Liver (tissue), 9 donors: ENCODE measurements around the gene GIPC1. TPM values are rescaled to one million over a fixed set of nuclear protein-coding genes. Genes with fewer than 3 reads are reported as not detected.

Experiments
- DNase-seq: peaks from one replicate; pipeline ENCODE4 v3.0.0-alpha.2; 2017; ENCODE audit warnings: low spot score
- H3K27ac ChIP-seq, 2 donors: one replicate each; pipeline ENCODE4 v1.7.0; 2013; ENCODE audit warnings: inconsistent platforms in 2 of 2, low read length in 2 of 2, control low read depth in 1 of 2, low read depth in 1 of 2, mild to moderate bottlenecking in 1 of 2
- H3K27me3 ChIP-seq, 4 donors: one replicate each; pipeline versions ENCODE4 v1.6.1 to v1.7.0; 2013; ENCODE audit warnings: low read length in 3 of 4, inconsistent platforms in 1 of 4, mild to moderate bottlenecking in 1 of 4, moderate library complexity in 1 of 4; ENCODE audit not compliant: control insufficient read depth in 4 of 4, insufficient read depth in 4 of 4
- H3K36me3 ChIP-seq, 4 donors: one replicate each; pipeline versions ENCODE4 v1.6.1 to v1.7.0; 2013; ENCODE audit warnings: low read length in 3 of 4, mild to moderate bottlenecking in 3 of 4, low read depth in 1 of 4, moderate library complexity in 1 of 4; ENCODE audit not compliant: control insufficient read depth in 4 of 4, insufficient read depth in 3 of 4
- H3K4me1 ChIP-seq, 4 donors: one replicate each; pipeline versions ENCODE4 v1.6.1 to v1.7.0; 2013; ENCODE audit warnings: low read length in 3 of 4, mild to moderate bottlenecking in 3 of 4, moderate library complexity in 1 of 4; ENCODE audit not compliant: control insufficient read depth in 4 of 4, insufficient read depth in 4 of 4
- H3K4me3 ChIP-seq, 3 donors: one replicate each; pipeline versions ENCODE4 v1.6.1 to v1.7.0; 2013; ENCODE audit warnings: low read length in 3 of 3, control low read depth in 1 of 3, low read depth in 1 of 3, mild to moderate bottlenecking in 1 of 3
- H3K9ac ChIP-seq, 2 donors: one replicate each; pipeline ENCODE4 v1.7.0; 2013; ENCODE audit warnings: low read length in 2 of 2, mild to moderate bottlenecking in 2 of 2, moderate library complexity in 2 of 2, control low read depth in 1 of 2, low read depth in 1 of 2
- H3K9me3 ChIP-seq, 4 donors: one replicate each; pipeline versions ENCODE4 v1.6.1 to v1.7.0; 2013; ENCODE audit warnings: low read length in 3 of 4; ENCODE audit not compliant: control insufficient read depth in 4 of 4
- EGR1 ChIP-seq, 2 donors: IDR thresholded peaks; 2 replicates each; pipeline ENCODE4 v1.6.1; 2016 to 2018; ENCODE audit warnings: antibody characterized with exemption in 2 of 2, low read depth in 2 of 2
- FOXA1 ChIP-seq: IDR thresholded peaks from 2 replicates; pipeline ENCODE4 v1.6.1; 2016; ENCODE audit warnings: antibody characterized with exemption
- FOXA2 ChIP-seq: IDR thresholded peaks from 2 replicates; pipeline ENCODE4 v1.6.1; 2016; ENCODE audit warnings: antibody characterized with exemption
- GABPA ChIP-seq, 2 donors: IDR thresholded peaks in 1 of 2; conservative IDR thresholded peaks in 1 of 2; 2 replicates each; pipeline ENCODE4 v1.6.1; 2016; ENCODE audit warnings: antibody characterized with exemption in 2 of 2, mild to moderate bottlenecking in 1 of 2, moderate library complexity in 1 of 2
- HNF4A ChIP-seq, 2 donors: conservative IDR thresholded peaks; 2 replicates each; pipeline ENCODE4 v1.6.1; 2016; ENCODE audit warnings: antibody characterized with exemption in 2 of 2, mild to moderate bottlenecking in 2 of 2
- HNF4G ChIP-seq: IDR thresholded peaks from 2 replicates; pipeline ENCODE4 v1.6.1; 2016; ENCODE audit warnings: antibody characterized with exemption
- JUND ChIP-seq, 2 donors: IDR thresholded peaks; 2 replicates each; pipeline ENCODE4 v1.6.1; 2016; ENCODE audit warnings: antibody characterized with exemption in 2 of 2
- NR2F2 ChIP-seq: IDR thresholded peaks from 2 replicates; pipeline ENCODE4 v1.6.1; 2016; ENCODE audit warnings: antibody characterized with exemption
- RAD21 ChIP-seq, 2 donors: IDR thresholded peaks; 2 replicates each; pipeline ENCODE4 v1.6.1; 2016; ENCODE audit warnings: antibody characterized with exemption in 2 of 2, mild to moderate bottlenecking in 2 of 2
- RXRA ChIP-seq, 2 donors: IDR thresholded peaks; 2 replicates each; pipeline ENCODE4 v1.6.1; 2017 to 2018; ENCODE audit warnings: antibody characterized with exemption in 2 of 2, mild to moderate bottlenecking in 1 of 2
- SP1 ChIP-seq: IDR thresholded peaks from 2 replicates; pipeline ENCODE4 v1.6.1; 2018; ENCODE audit warnings: antibody characterized with exemption, mild to moderate bottlenecking
- TAF1 ChIP-seq: conservative IDR thresholded peaks from 2 replicates; pipeline ENCODE4 v1.6.1; 2016; ENCODE audit warnings: antibody characterized with exemption, mild to moderate bottlenecking
- YY1 ChIP-seq: IDR thresholded peaks from 2 replicates; pipeline ENCODE4 v1.6.1; 2016; ENCODE audit warnings: antibody characterized with exemption, mild to moderate bottlenecking
- WGBS: extraction: QIAGEN DNeasy Blood & Tissue Kit; methylation state at CpG from one replicate; pipeline ENCODE4 v1.1.7; 2013; 5-methylcytosine and 5-hydroxymethylcytosine counted together
- polyA plus RNA-seq, 2 donors: library from polyadenylated mRNA; stranded (reverse) in 1 of 2; unstranded in 1 of 2; fragments of 200-250 nt in 1 of 2; fragments of >200 nt in 1 of 2; fragmentation: Nextera tagmentation in 1 of 2; extraction: Ambion mirVana in 1 of 2; gene quantifications; one replicate each; pipeline versions ENCODE4 v1.2.1 to v1.2.3, GENCODE V29; 2013 to 2015
- total RNA-seq, 2 donors: library from RNA; depleted of rRNA; stranded (reverse); fragments of >200 nt; gene quantifications; one replicate each; pipeline ENCODE4 v1.2.3, GENCODE V29; 2014
- TF ChIP-seq, protein P1 (sequence below): IDR thresholded peaks from 2 replicates; pipeline ENCODE4 v1.6.1; 2016; ENCODE audit warnings: antibody characterized with exemption
- TF ChIP-seq, protein P2 (sequence below): IDR thresholded peaks from 2 replicates; pipeline ENCODE4 v1.6.1; 2016; ENCODE audit warnings: antibody characterized with exemption
- TF ChIP-seq, protein P3 (sequence below): fragments of 150-350 bp; IDR thresholded peaks from 2 replicates; pipeline ENCODE4 v1.5.1; 2017; ENCODE audit warnings: improper control_type of control experiment, low read depth, low read length; ENCODE audit not compliant: missing input control
- TF ChIP-seq, protein P4 (sequence below): IDR thresholded peaks from 2 replicates; pipeline ENCODE4 v1.6.1; 2016; ENCODE audit warnings: antibody characterized with exemption, mild to moderate bottlenecking
- TF ChIP-seq, protein P5 (sequence below): IDR thresholded peaks from 2 replicates; pipeline ENCODE4 v1.6.1; 2016; ENCODE audit warnings: antibody characterized with exemption
- donor health status: healthy.
- donor health status: healthy.
- donor health status: healthy.
- donor health status: healthy.
- donor health status: healthy.

GIPC1 gene
- total and polyA plus RNA-seq, 4 donors = 18.4 to 34.5 (median 25.5) TPM

DNA sequence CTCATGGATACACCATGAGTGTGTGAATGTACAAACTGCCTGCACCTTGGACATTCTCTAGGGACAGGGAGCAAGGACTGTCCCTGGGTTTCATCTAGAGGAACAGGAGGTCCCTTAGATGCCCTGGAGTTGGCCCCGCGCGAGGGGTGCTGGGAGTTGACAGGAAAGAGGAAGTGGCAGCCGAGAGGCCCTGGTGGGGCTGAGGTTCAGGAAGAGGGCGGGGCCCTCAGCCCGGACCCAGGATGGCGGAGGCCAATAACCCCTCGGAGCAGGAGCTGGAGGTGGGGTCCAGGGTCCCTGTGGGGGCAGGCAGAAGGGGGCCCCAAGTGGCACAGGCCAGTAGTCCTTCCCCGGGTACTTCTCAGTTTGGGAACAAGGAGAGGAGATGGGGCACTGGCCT lies 55.9 kb downstream of the GIPC1 start:
- WGBS = 60% methylated on average over 9 of the region's 9 CpGs
- Histone ChIP-seq H3K4me1 (peaks cover 0 to 12% (median 7%) of the 10 kb centered on the region in 4 donors), H3K36me3 (peaks cover 11 to 27% (median 19%) of the 10 kb centered on the region in 4 donors), H3K27me3 (no peaks in the 10 kb centered on the region), H3K9ac (peak overlapping the region; percentile 19 to 33), H3K27ac (peak overlapping the region; percentile 21 to 31), H3K4me3 (peak overlapping the region in 2 of 3 donors; percentile 10 to 30), H3K9me3 (no peaks in the 10 kb centered on the region)
- DNase-seq = peak; percentile 67
- TF ChIP-seq YY1 = no peak
- TF ChIP-seq EGR1 (IDR thresholded peaks at IDR 0.05; ENCODE audit: low read depth in 2 of 2) = no peak
- TF ChIP-seq, protein P1, sequence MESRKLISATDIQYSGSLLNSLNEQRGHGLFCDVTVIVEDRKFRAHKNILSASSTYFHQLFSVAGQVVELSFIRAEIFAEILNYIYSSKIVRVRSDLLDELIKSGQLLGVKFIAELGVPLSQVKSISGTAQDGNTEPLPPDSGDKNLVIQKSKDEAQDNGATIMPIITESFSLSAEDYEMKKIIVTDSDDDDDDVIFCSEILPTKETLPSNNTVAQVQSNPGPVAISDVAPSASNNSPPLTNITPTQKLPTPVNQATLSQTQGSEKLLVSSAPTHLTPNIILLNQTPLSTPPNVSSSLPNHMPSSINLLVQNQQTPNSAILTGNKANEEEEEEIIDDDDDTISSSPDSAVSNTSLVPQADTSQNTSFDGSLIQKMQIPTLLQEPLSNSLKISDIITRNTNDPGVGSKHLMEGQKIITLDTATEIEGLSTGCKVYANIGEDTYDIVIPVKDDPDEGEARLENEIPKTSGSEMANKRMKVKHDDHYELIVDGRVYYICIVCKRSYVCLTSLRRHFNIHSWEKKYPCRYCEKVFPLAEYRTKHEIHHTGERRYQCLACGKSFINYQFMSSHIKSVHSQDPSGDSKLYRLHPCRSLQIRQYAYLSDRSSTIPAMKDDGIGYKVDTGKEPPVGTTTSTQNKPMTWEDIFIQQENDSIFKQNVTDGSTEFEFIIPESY = no peak
- TF ChIP-seq JUND (IDR thresholded peaks at IDR 0.05) = no peak
- TF ChIP-seq TAF1 = no peak
- TF ChIP-seq, protein P2, sequence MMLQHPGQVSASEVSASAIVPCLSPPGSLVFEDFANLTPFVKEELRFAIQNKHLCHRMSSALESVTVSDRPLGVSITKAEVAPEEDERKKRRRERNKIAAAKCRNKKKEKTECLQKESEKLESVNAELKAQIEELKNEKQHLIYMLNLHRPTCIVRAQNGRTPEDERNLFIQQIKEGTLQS = no peak
- TF ChIP-seq FOXA1 = no peak
- TF ChIP-seq, protein P3, sequence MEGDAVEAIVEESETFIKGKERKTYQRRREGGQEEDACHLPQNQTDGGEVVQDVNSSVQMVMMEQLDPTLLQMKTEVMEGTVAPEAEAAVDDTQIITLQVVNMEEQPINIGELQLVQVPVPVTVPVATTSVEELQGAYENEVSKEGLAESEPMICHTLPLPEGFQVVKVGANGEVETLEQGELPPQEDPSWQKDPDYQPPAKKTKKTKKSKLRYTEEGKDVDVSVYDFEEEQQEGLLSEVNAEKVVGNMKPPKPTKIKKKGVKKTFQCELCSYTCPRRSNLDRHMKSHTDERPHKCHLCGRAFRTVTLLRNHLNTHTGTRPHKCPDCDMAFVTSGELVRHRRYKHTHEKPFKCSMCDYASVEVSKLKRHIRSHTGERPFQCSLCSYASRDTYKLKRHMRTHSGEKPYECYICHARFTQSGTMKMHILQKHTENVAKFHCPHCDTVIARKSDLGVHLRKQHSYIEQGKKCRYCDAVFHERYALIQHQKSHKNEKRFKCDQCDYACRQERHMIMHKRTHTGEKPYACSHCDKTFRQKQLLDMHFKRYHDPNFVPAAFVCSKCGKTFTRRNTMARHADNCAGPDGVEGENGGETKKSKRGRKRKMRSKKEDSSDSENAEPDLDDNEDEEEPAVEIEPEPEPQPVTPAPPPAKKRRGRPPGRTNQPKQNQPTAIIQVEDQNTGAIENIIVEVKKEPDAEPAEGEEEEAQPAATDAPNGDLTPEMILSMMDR = no peak
- TF ChIP-seq HNF4A (conservative IDR thresholded peaks at IDR 0.05) = no peak
- TF ChIP-seq RXRA (IDR thresholded peaks at IDR 0.05) = peak in 1 of 2 donors; percentile 28
- no peak for TF ChIP-seq SP1
- TF ChIP-seq, protein P4, sequence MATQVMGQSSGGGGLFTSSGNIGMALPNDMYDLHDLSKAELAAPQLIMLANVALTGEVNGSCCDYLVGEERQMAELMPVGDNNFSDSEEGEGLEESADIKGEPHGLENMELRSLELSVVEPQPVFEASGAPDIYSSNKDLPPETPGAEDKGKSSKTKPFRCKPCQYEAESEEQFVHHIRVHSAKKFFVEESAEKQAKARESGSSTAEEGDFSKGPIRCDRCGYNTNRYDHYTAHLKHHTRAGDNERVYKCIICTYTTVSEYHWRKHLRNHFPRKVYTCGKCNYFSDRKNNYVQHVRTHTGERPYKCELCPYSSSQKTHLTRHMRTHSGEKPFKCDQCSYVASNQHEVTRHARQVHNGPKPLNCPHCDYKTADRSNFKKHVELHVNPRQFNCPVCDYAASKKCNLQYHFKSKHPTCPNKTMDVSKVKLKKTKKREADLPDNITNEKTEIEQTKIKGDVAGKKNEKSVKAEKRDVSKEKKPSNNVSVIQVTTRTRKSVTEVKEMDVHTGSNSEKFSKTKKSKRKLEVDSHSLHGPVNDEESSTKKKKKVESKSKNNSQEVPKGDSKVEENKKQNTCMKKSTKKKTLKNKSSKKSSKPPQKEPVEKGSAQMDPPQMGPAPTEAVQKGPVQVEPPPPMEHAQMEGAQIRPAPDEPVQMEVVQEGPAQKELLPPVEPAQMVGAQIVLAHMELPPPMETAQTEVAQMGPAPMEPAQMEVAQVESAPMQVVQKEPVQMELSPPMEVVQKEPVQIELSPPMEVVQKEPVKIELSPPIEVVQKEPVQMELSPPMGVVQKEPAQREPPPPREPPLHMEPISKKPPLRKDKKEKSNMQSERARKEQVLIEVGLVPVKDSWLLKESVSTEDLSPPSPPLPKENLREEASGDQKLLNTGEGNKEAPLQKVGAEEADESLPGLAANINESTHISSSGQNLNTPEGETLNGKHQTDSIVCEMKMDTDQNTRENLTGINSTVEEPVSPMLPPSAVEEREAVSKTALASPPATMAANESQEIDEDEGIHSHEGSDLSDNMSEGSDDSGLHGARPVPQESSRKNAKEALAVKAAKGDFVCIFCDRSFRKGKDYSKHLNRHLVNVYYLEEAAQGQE = no peak
- TF ChIP-seq, protein P5, sequence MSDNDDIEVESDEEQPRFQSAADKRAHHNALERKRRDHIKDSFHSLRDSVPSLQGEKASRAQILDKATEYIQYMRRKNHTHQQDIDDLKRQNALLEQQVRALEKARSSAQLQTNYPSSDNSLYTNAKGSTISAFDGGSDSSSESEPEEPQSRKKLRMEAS = no peak
- peak in 1 of 2 donors; percentile 29 for TF ChIP-seq GABPA (IDR thresholded peaks at IDR 0.05 in 1 of 2, conservative IDR thresholded peaks at IDR 0.05 in 1 of 2)
- TF ChIP-seq FOXA2 = no peak
- TF ChIP-seq RAD21 (IDR thresholded peaks at IDR 0.05) = no peak
- no peak for TF ChIP-seq HNF4G
- TF ChIP-seq NR2F2 = peak; percentile 56
